IMR-90 (cell line): ENCODE data around the gene SLC25A21. TPM values are rescaled to one million over a fixed set of nuclear protein-coding genes. Genes with fewer than 3 reads are reported as not detected.

Source experiments
- ATAC-seq: fragments of 200-7000 bp; cut with Tn5 transposase; 2 replicates; pipeline ENCODE4 v1.9.1; 2020; ENCODE audit warnings: low read depth, mild to moderate bottlenecking, moderate library complexity
- BruUV-seq: library from RNA; stranded (reverse); fragments of 400-500 nt; replicated peaks from 2 replicates; lab custom pipeline; 2021; lab: Mats Ljungman, UMichigan
- CTCF ChIA-PET: fragments of 300-600 bp; formaldehyde crosslinking; extraction: SDS; loops from one replicate; lab custom pipeline; 2021; ENCODE audit warnings: antibody characterized with exemption; lab: Yijun Ruan, JAX
- POLR2A ChIA-PET: fragments of 300-600 bp; sonication (Branson Sonifier 250); formaldehyde crosslinking; loops from one replicate; lab custom pipeline; 2022; ENCODE audit warnings: antibody characterized with exemption; ENCODE audit not compliant: unreplicated experiment; lab: Charles Lee
- DNase-seq: peaks from one replicate; pipeline ENCODE4 v3.0.0; 2013
- H2AFZ ChIP-seq: replicated peaks from 2 replicates; pipeline ENCODE3; 2013; ENCODE audit warnings: low read length, mild to moderate bottlenecking; ENCODE audit not compliant: poor library complexity
- H2AK5ac ChIP-seq: 2 replicates; pipeline ENCODE4 v1.6.1; 2013; ENCODE audit warnings: low read depth, low read length, inconsistent platforms
- H2AK9ac ChIP-seq: replicated peaks from 2 replicates; pipeline ENCODE3; 2013; ENCODE audit warnings: mild to moderate bottlenecking, low read depth, low read length, moderate library complexity; ENCODE audit not compliant: poor library complexity
- H2BK120ac ChIP-seq: 2 replicates; pipeline ENCODE4 v1.6.1; 2013; ENCODE audit warnings: low read depth, low read length, inconsistent platforms
- H2BK15ac ChIP-seq: 3 replicates; pipeline ENCODE4 v1.6.1; 2013; ENCODE audit warnings: low read depth, low read length, inconsistent platforms
- H2BK20ac ChIP-seq: 2 replicates; pipeline ENCODE4 v1.6.1; 2013; ENCODE audit warnings: low read depth, mild to moderate bottlenecking, inconsistent platforms, low read length, moderate library complexity
- H2BK5ac ChIP-seq: 2 replicates; pipeline ENCODE4 v1.6.1; 2013; ENCODE audit warnings: mild to moderate bottlenecking, low read depth, low read length, inconsistent platforms; ENCODE audit not compliant: poor library complexity, severe bottlenecking
- H3K14ac ChIP-seq: replicated peaks from 2 replicates; pipeline ENCODE4 v1.6.1; 2013; ENCODE audit warnings: low read depth, low read length, inconsistent platforms
- H3K18ac ChIP-seq: 2 replicates; pipeline ENCODE4 v1.6.1; 2013; ENCODE audit warnings: low read depth, low read length, control low read depth
- H3K23ac ChIP-seq: 2 replicates; pipeline ENCODE4 v1.6.1; 2013; ENCODE audit warnings: low read depth, low read length, inconsistent platforms
- H3K27ac ChIP-seq: 2 replicates; pipeline ENCODE4 v1.5.1; 2013; ENCODE audit warnings: mild to moderate bottlenecking, control low read depth, low read length; ENCODE audit not compliant: insufficient read depth
- H3K27me3 ChIP-seq: 2 replicates; pipeline ENCODE4 v1.6.1; 2013; ENCODE audit warnings: low read length; ENCODE audit not compliant: control insufficient read depth, insufficient read depth
- H3K36me3 ChIP-seq: 2 replicates; pipeline ENCODE4 v1.6.1; 2013; ENCODE audit warnings: low read length, mixed read lengths; ENCODE audit not compliant: control insufficient read depth, insufficient read depth
- H3K4ac ChIP-seq: 2 replicates; pipeline ENCODE4 v1.6.1; 2013; ENCODE audit warnings: low read depth, low read length, inconsistent platforms
- H3K4me1 ChIP-seq: 2 replicates; pipeline ENCODE4 v1.6.1; 2013; ENCODE audit warnings: low read length, mixed read lengths; ENCODE audit not compliant: control insufficient read depth, insufficient read depth
- H3K4me2 ChIP-seq: 2 replicates; pipeline ENCODE4 v1.6.1; 2013; ENCODE audit warnings: low read depth, mild to moderate bottlenecking, control low read depth, low read length, moderate library complexity
- H3K4me3 ChIP-seq: 2 replicates; pipeline ENCODE4 v1.5.1; 2013; ENCODE audit warnings: low read depth, mild to moderate bottlenecking, control low read depth, low read length, moderate library complexity; ENCODE audit not compliant: insufficient read depth
- H3K56ac ChIP-seq: 2 replicates; pipeline ENCODE4 v1.6.1; 2013; ENCODE audit warnings: low read length, inconsistent platforms; ENCODE audit not compliant: insufficient read depth; ENCODE audit errors: extremely low read depth
- H3K79me1 ChIP-seq, 2 experiments: 2 replicates each; pipeline ENCODE4 v1.6.1; 2013; ENCODE audit warnings: low read length in 2 of 2, inconsistent platforms in 1 of 2, low read depth in 1 of 2
- H3K9ac ChIP-seq: 2 replicates; pipeline ENCODE4 v1.6.1; 2013; ENCODE audit warnings: low read depth, low read length, control low read depth
- H3K9me1 ChIP-seq: 2 replicates; pipeline ENCODE4 v1.6.1; 2013; ENCODE audit warnings: low read length, inconsistent platforms; ENCODE audit not compliant: insufficient read depth
- H3K9me3 ChIP-seq: 2 replicates; pipeline ENCODE4 v1.6.1; 2013; ENCODE audit warnings: low read length; ENCODE audit not compliant: control insufficient read depth, insufficient read depth
- H4K20me1 ChIP-seq: 2 replicates; pipeline ENCODE4 v1.6.1; 2013; ENCODE audit warnings: low read length, inconsistent platforms; ENCODE audit not compliant: insufficient read depth
- H4K5ac ChIP-seq: 2 replicates; pipeline ENCODE4 v1.6.1; 2013; ENCODE audit warnings: mild to moderate bottlenecking, low read depth, low read length, control low read depth
- H4K8ac ChIP-seq, 2 experiments: 2 replicates each; pipeline ENCODE4 v1.6.1; 2013; ENCODE audit warnings: low read depth in 2 of 2, low read length in 2 of 2, control low read depth in 1 of 2, inconsistent platforms in 1 of 2
- H4K91ac ChIP-seq: 2 replicates; pipeline ENCODE4 v1.6.1; 2013; ENCODE audit warnings: low read depth, low read length, inconsistent platforms; ENCODE audit not compliant: insufficient read depth
- CEBPB ChIP-seq: IDR thresholded peaks from 2 replicates; pipeline ENCODE4 v1.6.1; 2012; ENCODE audit warnings: low read depth, low read length, improper control_type of control experiment
- CHD1 ChIP-seq: IDR thresholded peaks from 2 replicates; pipeline ENCODE4 v1.6.1; 2012; ENCODE audit warnings: low read depth, low read length, improper control_type of control experiment
- FOS ChIP-seq: fragments of 150-350 bp; IDR thresholded peaks from 2 replicates; pipeline ENCODE4 v1.6.1; 2016; ENCODE audit warnings: low read depth, low read length
- MAFK ChIP-seq: IDR thresholded peaks from 2 replicates; pipeline ENCODE4 v1.6.1; 2012; ENCODE audit warnings: low read depth, low read length, improper control_type of control experiment
- MXI1 ChIP-seq: IDR thresholded peaks from 2 replicates; pipeline ENCODE4 v1.6.1; 2012; ENCODE audit warnings: low read depth, mild to moderate bottlenecking, low read length, moderate library complexity, borderline replicate concordance
- NFE2L2 ChIP-seq: fragments of 150-350 bp; IDR thresholded peaks from 2 replicates; pipeline ENCODE4 v1.6.1; 2016; ENCODE audit warnings: low read depth, mild to moderate bottlenecking, low read length
- POLR2A ChIP-seq: IDR thresholded peaks from 2 replicates; pipeline ENCODE4 v1.6.1; 2012; ENCODE audit warnings: mild to moderate bottlenecking, low read depth, low read length
- RAD21 ChIP-seq: IDR thresholded peaks from 2 replicates; pipeline ENCODE4 v1.6.1; 2012; ENCODE audit warnings: low read length, improper control_type of control experiment
- RFX5 ChIP-seq: IDR thresholded peaks from 2 replicates; pipeline ENCODE4 v1.8.0; 2012; ENCODE audit warnings: low read depth, mild to moderate bottlenecking, low read length, moderate library complexity
- SMC3 ChIP-seq: fragments of 150-350 bp; IDR thresholded peaks from 2 replicates; pipeline ENCODE4 v1.6.1; 2016; ENCODE audit warnings: low read depth, mild to moderate bottlenecking, antibody characterized with exemption, low read length, moderate library complexity
- whole genome bisulfite sequencing, 2 experiments: methylation state at CpG; one replicate each; pipeline versions ENCODE4 v1.1.5 to v1.1.7; 2013; ENCODE audit warnings: missing lambda C conversion rate in 2 of 2; ENCODE audit not compliant: insufficient read length in 1 of 2; ENCODE audit errors: extremely low coverage in 2 of 2; 5-methylcytosine and 5-hydroxymethylcytosine counted together
- dilution Hi-C: fragments of 300-500 bp; cut with HindIII; formaldehyde crosslinking; loops from one replicate; pipeline ENCODE4 v1.14.3; 2018; ENCODE audit warnings: low sequenced_read_pairs; ENCODE audit not compliant: unreplicated experiment
- in situ Hi-C: fragments of 300-500 bp; cut with MboI; formaldehyde crosslinking; loops from 3 replicates; pipeline ENCODE4 v1.14.3; 2019; ENCODE audit warnings: low sequenced_read_pairs, inconsistent platforms, mixed read lengths
- intact Hi-C: fragments of 100-400 bp; cut with micrococcal nuclease; formaldehyde crosslinking; loops from 2 replicates; pipeline ENCODE4 v1.10.0; 2022
- polyA plus RNA-seq, 3 experiments: library from polyadenylated mRNA; depleted of rRNA; stranded (reverse); fragments of >200 nt; gene quantifications; 2 replicates each; pipeline ENCODE4 v1.2.3, GENCODE V29; 2012; ENCODE audit warnings: low replicate concordance in 1 of 3
- total RNA-seq: library from RNA; depleted of rRNA; stranded (reverse); fragments of >200 nt; gene quantifications from 2 replicates; pipeline ENCODE4 v1.2.3, GENCODE V29; 2012
- TF ChIP-seq, protein P1 (sequence below): conservative IDR thresholded peaks from 2 replicates; pipeline ENCODE4 v1.5.1; 2012; ENCODE audit warnings: mild to moderate bottlenecking, low read depth, low read length, improper control_type of control experiment
- TF ChIP-seq, protein P2 (sequence below): fragments of 150-350 bp; IDR thresholded peaks from 2 replicates; pipeline ENCODE4 v1.6.1; 2017; ENCODE audit warnings: mild to moderate bottlenecking, antibody characterized with exemption, low read length, low read depth

SLC25A21 gene
- total and polyA plus RNA-seq, 2 of the 4 experiments (the other 2 are of a cell fraction): 0.62 to 0.90 TPM

DNA sequence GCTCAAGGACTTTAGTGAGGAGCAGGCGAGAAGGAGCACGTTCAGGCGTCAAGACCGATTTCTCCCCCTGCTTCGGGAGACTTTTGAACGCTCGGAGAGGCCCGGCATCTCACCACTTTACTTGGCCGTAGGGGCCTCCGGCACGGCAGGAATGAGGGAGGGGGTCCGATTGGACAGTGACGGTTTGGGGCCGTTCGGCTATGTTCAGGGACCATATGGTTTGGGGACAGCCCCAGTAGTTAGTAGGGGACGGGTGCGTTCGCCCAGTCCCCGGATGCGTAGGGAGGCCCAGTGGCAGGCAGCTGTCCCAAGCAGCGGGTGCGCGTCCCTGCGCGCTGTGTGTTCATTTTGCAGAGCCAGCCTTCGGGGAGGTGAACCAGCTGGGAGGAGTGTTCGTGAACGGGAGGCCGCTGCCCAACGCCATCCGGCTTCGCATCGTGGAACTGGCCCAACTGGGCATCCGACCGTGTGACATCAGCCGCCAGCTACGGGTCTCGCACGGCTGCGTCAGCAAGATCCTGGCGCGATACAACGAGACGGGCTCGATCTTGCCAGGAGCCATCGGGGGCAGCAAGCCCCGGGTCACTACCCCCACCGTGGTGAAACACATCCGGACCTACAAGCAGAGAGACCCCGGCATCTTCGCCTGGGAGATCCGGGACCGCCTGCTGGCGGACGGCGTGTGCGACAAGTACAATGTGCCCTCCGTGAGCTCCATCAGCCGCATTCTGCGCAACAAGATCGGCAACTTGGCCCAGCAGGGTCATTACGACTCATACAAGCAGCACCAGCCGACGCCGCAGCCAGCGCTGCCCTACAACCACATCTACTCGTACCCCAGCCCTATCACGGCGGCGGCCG lies 509.6 kb downstream of the SLC25A21 start:
- no peak overlapping the region for H2BK20ac ChIP-seq
- intact Hi-C loops: no loop called here
- no peak overlapping the region for H4K8ac ChIP-seq
- in situ Hi-C loops: no loop called here
- 2% methylated on average over 36 of the region's 71 CpGs; no CpG with 5 or more reads in 1 of the 2 experiments for WGBS, 2 experiments
- DNase-seq (no peak), ATAC-seq (no peak)
- H3K18ac ChIP-seq: no peak overlapping the region
- H3K27ac ChIP-seq: no peak overlapping the region
- H2BK5ac ChIP-seq: no peak overlapping the region
- H3K4ac ChIP-seq: no peak overlapping the region
- no peak overlapping the region for H2AK5ac ChIP-seq
- no peak overlapping the region for H2AK9ac ChIP-seq
- H4K20me1 ChIP-seq: no peaks in the 10 kb centered on the region
- CTCF ChIA-PET: no interaction called here
- peak overlapping the region; percentile 65; the same call in 1 of the 2 replicates for H3K4me2 ChIP-seq
- POLR2A ChIA-PET: interaction anchor here (0.7 kb wide), 1 partner anchor 756 kb away, joined by 3 read pairs; no protein-coding TSS in a partner anchor
- H3K27me3 ChIP-seq: peaks cover 91% of the 10 kb centered on the region
- H4K91ac ChIP-seq: no peak overlapping the region
- H2BK120ac ChIP-seq: no peak overlapping the region
- no peak overlapping the region for H3K56ac ChIP-seq
- no peaks in the 10 kb centered on the region for H3K9me1 ChIP-seq
- no peak overlapping the region for H4K5ac ChIP-seq
- H2BK15ac ChIP-seq: no peak overlapping the region
- no peak for TF ChIP-seq CEBPB
- TF ChIP-seq RFX5: no peak
- no peak for TF ChIP-seq FOS
- TF ChIP-seq MAFK: no peak
- no peak for TF ChIP-seq MXI1
- TF ChIP-seq CHD1: no peak
- TF ChIP-seq SMC3: no peak
- TF ChIP-seq POLR2A: no peak
- TF ChIP-seq, protein P1, sequence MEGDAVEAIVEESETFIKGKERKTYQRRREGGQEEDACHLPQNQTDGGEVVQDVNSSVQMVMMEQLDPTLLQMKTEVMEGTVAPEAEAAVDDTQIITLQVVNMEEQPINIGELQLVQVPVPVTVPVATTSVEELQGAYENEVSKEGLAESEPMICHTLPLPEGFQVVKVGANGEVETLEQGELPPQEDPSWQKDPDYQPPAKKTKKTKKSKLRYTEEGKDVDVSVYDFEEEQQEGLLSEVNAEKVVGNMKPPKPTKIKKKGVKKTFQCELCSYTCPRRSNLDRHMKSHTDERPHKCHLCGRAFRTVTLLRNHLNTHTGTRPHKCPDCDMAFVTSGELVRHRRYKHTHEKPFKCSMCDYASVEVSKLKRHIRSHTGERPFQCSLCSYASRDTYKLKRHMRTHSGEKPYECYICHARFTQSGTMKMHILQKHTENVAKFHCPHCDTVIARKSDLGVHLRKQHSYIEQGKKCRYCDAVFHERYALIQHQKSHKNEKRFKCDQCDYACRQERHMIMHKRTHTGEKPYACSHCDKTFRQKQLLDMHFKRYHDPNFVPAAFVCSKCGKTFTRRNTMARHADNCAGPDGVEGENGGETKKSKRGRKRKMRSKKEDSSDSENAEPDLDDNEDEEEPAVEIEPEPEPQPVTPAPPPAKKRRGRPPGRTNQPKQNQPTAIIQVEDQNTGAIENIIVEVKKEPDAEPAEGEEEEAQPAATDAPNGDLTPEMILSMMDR: no peak
- TF ChIP-seq, protein P2, sequence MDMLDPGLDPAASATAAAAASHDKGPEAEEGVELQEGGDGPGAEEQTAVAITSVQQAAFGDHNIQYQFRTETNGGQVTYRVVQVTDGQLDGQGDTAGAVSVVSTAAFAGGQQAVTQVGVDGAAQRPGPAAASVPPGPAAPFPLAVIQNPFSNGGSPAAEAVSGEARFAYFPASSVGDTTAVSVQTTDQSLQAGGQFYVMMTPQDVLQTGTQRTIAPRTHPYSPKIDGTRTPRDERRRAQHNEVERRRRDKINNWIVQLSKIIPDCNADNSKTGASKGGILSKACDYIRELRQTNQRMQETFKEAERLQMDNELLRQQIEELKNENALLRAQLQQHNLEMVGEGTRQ: no peak
- TF ChIP-seq RAD21: no peak
- no peak for TF ChIP-seq NFE2L2
- H3K9ac ChIP-seq: no peak overlapping the region
- no peak overlapping the region; the same call in 1 of the 2 replicates for H3K23ac ChIP-seq
- H3K4me1 ChIP-seq: peaks cover 5% of the 10 kb centered on the region; the same call in 1 of the 2 replicates
- no TSS peak for BruUV-seq
- peak overlapping the region; percentile 74 for H2AFZ ChIP-seq
- H3K14ac ChIP-seq: no peak overlapping the region
- H3K36me3 ChIP-seq: no peaks in the 10 kb centered on the region
- dilution Hi-C loops: no loop called here
- no peaks in the 10 kb centered on the region for H3K79me1 ChIP-seq
- no peak overlapping the region for H3K4me3 ChIP-seq
- H3K9me3 ChIP-seq: peaks cover 15% of the 10 kb centered on the region
